GM12801 (cell line): ENCODE results near the gene CYYR1.

ENCODE experiments used
- CTCF ChIP-seq: IDR thresholded peaks from one replicate; pipeline ENCODE4 v1.5.1; 2011; ENCODE audit warnings: control low read depth; ENCODE audit not compliant: insufficient read length; ENCODE audit errors: extremely low read depth

Gene CYYR1

GRCh38 chr21:26448751-26449150 lies 124.3 kb downstream of the CYYR1 start:
- TF ChIP-seq CTCF, result no peak

- TF ChIP-seq CTCF, result no peak
Measured at GRCh38 chr21:26447932-26448475, 125.1 kb downstream of the CYYR1 start.

GRCh38 chr21:26445440-26445839 lies 127.6 kb downstream of the CYYR1 start:
- TF ChIP-seq CTCF, result no peak

- TF ChIP-seq CTCF, result no peak
Measured at GRCh38 chr21:26444646-26445045, 128.4 kb downstream of the CYYR1 start.

GRCh38 chr21:26443867-26444266 lies 129.2 kb downstream of the CYYR1 start:
- no peak for TF ChIP-seq CTCF

- TF ChIP-seq CTCF, result no peak
Measured at GRCh38 chr21:26443291-26443690, 129.8 kb downstream of the CYYR1 start.

- TF ChIP-seq CTCF, result no peak
Measured at GRCh38 chr21:26441149-26441548, 131.9 kb downstream of the CYYR1 start.

- no peak for TF ChIP-seq CTCF
Measured at GRCh38 chr21:26438976-26439375, 134.1 kb downstream of the CYYR1 start.
